ENCODE measurements around the gene RASSF5. TPM values are rescaled to one million over a fixed set of nuclear protein-coding genes. Genes with fewer than 3 reads are reported as not detected.
A peak's percentile ranks its signal among the peaks of the same experiment; 100 is the strongest.

Gene RASSF5
- total RNA-seq, 4 donors from 2014 or later: 4.6 to 14.0 (median 7.8) TPM

DNA sequence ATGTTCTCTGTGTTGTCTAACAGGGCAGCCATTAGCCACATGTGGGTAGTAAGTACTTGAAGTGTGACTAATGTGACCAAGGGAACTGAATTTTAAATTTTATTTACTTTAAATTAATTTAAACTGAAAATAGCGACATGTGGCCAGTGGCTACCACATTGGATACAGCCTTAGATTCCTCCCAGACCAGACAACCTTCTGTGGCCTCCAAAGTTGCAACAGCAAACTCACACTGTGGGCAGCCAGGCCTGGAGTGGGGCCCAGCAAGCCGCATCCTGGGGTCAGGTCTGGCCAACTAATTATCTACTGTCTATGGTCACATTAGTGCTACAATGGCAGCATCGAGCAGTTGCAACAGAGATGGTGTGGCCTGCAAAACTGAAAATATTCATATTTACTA is 93.2 kb downstream of the RASSF5 start:
- no peak overlapping the region for H3K27ac ChIP-seq
- intact Hi-C loops (cut with DNase I; ENCODE audit: low total_unique reads) (no loop called here), in situ Hi-C loops (cut with MboI; ENCODE audit: low pct_ligation_motif_present in 1 of 4, low pct_unique_long_range_greater_than_20kb in 1 of 4, low sequenced_read_pairs in 3 of 4) (no loop called here)
- H3K4me3 ChIP-seq: no peak overlapping the region
- no peak for DNase-seq
- H3K27me3 ChIP-seq: no peaks in the 10 kb centered on the region
- WGBS, 2 donors (ENCODE audit: low coverage in 1 of 2): 93 to 96% methylated on average over 3 of the region's 3 CpGs
- TF ChIP-seq, protein P1, sequence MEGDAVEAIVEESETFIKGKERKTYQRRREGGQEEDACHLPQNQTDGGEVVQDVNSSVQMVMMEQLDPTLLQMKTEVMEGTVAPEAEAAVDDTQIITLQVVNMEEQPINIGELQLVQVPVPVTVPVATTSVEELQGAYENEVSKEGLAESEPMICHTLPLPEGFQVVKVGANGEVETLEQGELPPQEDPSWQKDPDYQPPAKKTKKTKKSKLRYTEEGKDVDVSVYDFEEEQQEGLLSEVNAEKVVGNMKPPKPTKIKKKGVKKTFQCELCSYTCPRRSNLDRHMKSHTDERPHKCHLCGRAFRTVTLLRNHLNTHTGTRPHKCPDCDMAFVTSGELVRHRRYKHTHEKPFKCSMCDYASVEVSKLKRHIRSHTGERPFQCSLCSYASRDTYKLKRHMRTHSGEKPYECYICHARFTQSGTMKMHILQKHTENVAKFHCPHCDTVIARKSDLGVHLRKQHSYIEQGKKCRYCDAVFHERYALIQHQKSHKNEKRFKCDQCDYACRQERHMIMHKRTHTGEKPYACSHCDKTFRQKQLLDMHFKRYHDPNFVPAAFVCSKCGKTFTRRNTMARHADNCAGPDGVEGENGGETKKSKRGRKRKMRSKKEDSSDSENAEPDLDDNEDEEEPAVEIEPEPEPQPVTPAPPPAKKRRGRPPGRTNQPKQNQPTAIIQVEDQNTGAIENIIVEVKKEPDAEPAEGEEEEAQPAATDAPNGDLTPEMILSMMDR (IDR thresholded peaks at IDR 0.05): no peak
- H3K9me3 ChIP-seq: no peaks in the 10 kb centered on the region
- H3K36me3 ChIP-seq: peaks cover 0 to 62% (median 22%) of the 10 kb centered on the region in 4 donors
- no peaks in the 10 kb centered on the region for H3K4me1 ChIP-seq

DNA sequence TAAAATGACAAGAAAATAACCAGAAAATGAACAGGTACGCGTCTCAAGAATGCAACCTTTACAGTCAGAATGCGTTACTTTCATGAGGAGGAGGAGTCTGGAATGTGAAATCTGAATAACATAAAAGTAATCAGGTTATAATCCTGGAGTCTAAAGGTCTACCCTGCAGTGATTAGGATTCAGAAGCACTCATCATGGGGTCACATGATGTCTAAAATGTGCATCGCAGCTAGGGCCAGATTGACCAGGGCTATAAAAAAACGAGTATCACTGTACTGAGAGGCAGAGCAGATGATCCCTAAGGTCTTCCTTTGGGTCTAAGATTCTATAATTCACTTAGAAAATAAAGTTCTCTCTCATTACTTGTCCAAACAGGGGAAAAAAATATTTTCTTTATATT is 97.5 kb downstream of the RASSF5 start:
- Histone ChIP-seq H3K36me3 (peaks cover 0 to 55% (median 15%) of the 10 kb centered on the region in 4 donors), H3K27ac (no peak overlapping the region), H3K9me3 (no peaks in the 10 kb centered on the region), H3K4me1 (no peaks in the 10 kb centered on the region), H3K4me3 (no peak overlapping the region), H3K27me3 (no peaks in the 10 kb centered on the region)
- DNase-seq: no peak
- intact Hi-C loops (cut with DNase I; ENCODE audit: low total_unique reads) (no loop called here), in situ Hi-C loops (cut with MboI; ENCODE audit: low pct_ligation_motif_present in 1 of 4, low pct_unique_long_range_greater_than_20kb in 1 of 4, low sequenced_read_pairs in 3 of 4) (no loop called here)
- TF ChIP-seq EP300 (IDR thresholded peaks at IDR 0.05; ENCODE audit: low read depth) (no peak), POLR2AphosphoS5 (IDR thresholded peaks at IDR 0.05) (no peak), POLR2A (IDR thresholded peaks at IDR 0.05) (no peak)
- TF ChIP-seq, protein P1 (IDR thresholded peaks at IDR 0.05): no peak
- 87 to 91% methylated on average over 5 of the region's 5 CpGs for WGBS, 2 donors (ENCODE audit: low coverage in 1 of 2)

DNA sequence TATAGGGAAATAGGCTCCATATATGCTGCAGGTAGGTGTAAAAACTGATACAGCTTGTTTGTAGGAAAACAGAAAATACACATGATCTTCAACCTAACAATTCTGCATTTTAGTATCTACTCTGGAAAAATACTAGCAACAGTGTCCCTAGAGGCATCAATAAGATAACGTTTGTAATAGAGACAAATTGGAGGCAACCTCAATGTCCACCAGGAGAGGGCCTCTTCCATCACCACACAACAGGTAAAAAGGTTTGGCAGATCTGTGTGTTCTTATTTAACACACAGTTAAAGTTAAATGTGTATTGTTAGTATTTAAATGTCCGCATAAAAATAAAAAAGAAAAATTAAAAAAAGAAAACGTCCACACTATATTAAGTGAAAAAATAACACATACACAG is 99.5 kb downstream of the RASSF5 start:
- Histone ChIP-seq H3K27ac (no peak overlapping the region), H3K4me3 (no peak overlapping the region), H3K4me1 (peaks cover 7 to 10% (median 8%) of the 10 kb centered on the region in 4 donors), H3K27me3 (no peaks in the 10 kb centered on the region), H3K36me3 (peaks cover 0 to 50% (median 11%) of the 10 kb centered on the region in 4 donors), H3K9me3 (no peaks in the 10 kb centered on the region)
- TF ChIP-seq, protein P1 (IDR thresholded peaks at IDR 0.05): peak in 4 of 5 experiments; percentile 17 to 40 (median 23)
- no peak for TF ChIP-seq EP300 (IDR thresholded peaks at IDR 0.05; ENCODE audit: low read depth)
- DNase-seq: no peak
- WGBS, 2 donors (ENCODE audit: low coverage in 1 of 2): 58% methylated on average over 3 of the region's 3 CpGs
- in situ Hi-C loops (cut with MboI; ENCODE audit: low pct_ligation_motif_present in 1 of 4, low pct_unique_long_range_greater_than_20kb in 1 of 4, low sequenced_read_pairs in 3 of 4): no loop called here
- intact Hi-C loops (cut with DNase I; ENCODE audit: low total_unique reads): no loop called here

DNA sequence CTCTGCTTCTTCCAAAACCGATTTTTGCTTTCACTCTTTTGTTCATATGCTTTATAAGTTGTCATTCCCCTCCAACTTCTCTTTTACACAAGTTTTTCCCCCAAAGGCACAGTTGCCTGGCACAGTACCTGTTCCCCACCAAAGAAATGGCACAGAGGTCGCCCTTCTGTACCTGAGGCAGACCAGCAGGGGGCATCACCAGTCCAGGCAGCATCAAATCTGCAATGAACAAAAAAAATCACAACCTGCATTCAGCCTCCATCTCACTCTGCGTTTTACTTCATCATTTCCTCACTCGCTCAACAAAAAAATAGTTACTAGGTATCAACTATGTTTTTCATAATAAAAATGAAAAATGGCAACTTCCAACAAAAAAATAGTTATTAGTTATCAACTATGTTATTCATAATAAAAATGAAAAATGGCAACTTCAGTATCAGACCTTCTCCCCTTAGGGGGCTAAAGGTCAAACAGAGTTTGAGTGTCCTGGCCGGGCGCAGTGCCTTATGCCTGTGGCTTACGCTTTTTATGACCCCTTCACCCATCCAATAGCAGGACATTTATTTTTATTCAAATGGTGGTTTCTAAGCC is 100.9 kb downstream of the RASSF5 start:
- in situ Hi-C loops (cut with MboI; ENCODE audit: low pct_ligation_motif_present in 1 of 4, low pct_unique_long_range_greater_than_20kb in 1 of 4, low sequenced_read_pairs in 3 of 4) (no loop called here), intact Hi-C loops (cut with DNase I; ENCODE audit: low total_unique reads) (no loop called here)
- Histone ChIP-seq H3K4me3 (no peak overlapping the region), H3K9me3 (no peaks in the 10 kb centered on the region), H3K4me1 (peaks cover 7 to 12% (median 9%) of the 10 kb centered on the region in 4 donors), H3K27ac (no peak overlapping the region), H3K27me3 (no peaks in the 10 kb centered on the region), H3K36me3 (peaks cover 0 to 37% (median 6%) of the 10 kb centered on the region in 4 donors)
- peak; percentile 34 for DNase-seq
- TF ChIP-seq, protein P1 (IDR thresholded peaks at IDR 0.05): peak; percentile 57 to 74 (median 63)
- no peak for TF ChIP-seq EP300 (IDR thresholded peaks at IDR 0.05; ENCODE audit: low read depth)
- 59 to 62% methylated on average over 7 of the region's 7 CpGs for WGBS, 2 donors (ENCODE audit: low coverage in 1 of 2)

Measured in transverse colon (tissue), 4 donors.